Measurements from ENCODE around the gene ANKRD60. TPM values are rescaled to one million over a fixed set of nuclear protein-coding genes. Genes with fewer than 3 reads are reported as not detected.

ANKRD60 gene
- total RNA-seq, 2 donors from 2014 or later, result not detected

DNA sequence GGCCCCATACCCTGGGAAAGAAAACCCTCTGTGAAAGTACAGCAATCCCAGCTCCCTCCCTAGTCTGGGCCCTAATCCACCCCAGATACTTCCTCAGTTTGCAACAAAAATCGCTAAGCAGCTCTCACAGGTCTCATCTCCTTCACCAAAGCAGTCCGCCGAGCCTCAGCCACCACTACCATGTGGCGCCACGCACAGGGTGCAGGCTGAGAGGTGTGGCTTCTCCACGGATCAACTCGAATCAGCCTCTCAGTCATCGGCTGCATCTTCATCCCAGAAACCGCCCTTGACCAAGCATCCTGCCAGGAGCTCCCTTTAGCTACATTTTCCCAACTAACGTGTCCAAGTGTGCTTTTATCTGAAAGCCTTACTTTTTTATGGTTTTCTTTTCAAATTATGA lies 50.7 kb downstream of the ANKRD60 start:
- TF ChIP-seq, protein P1, sequence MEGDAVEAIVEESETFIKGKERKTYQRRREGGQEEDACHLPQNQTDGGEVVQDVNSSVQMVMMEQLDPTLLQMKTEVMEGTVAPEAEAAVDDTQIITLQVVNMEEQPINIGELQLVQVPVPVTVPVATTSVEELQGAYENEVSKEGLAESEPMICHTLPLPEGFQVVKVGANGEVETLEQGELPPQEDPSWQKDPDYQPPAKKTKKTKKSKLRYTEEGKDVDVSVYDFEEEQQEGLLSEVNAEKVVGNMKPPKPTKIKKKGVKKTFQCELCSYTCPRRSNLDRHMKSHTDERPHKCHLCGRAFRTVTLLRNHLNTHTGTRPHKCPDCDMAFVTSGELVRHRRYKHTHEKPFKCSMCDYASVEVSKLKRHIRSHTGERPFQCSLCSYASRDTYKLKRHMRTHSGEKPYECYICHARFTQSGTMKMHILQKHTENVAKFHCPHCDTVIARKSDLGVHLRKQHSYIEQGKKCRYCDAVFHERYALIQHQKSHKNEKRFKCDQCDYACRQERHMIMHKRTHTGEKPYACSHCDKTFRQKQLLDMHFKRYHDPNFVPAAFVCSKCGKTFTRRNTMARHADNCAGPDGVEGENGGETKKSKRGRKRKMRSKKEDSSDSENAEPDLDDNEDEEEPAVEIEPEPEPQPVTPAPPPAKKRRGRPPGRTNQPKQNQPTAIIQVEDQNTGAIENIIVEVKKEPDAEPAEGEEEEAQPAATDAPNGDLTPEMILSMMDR (conservative IDR thresholded peaks at IDR 0.05), result no peak
- peaks cover 33% of the 10 kb centered on the region for H3K27me3 ChIP-seq (ENCODE audit: control insufficient read depth, insufficient read depth, low read length, poor library complexity, severe bottlenecking)
- Mint-ChIP-seq H3K27me3 (ENCODE audit: insufficient read depth) (peaks cover 35% of the 10 kb centered on the region), H3K9me3 (no peaks in the 10 kb centered on the region), H3K4me1 (peaks cover 9% of the 10 kb centered on the region), H3K27ac (no peak overlapping the region), H3K4me3 (no peak overlapping the region), H3K36me3 (ENCODE audit: low read depth) (no peaks in the 10 kb centered on the region)
- no peak overlapping the region for H3K4me3 ChIP-seq (ENCODE audit: low read length)
- no peak for DNase-seq
- no peaks in the 10 kb centered on the region for H3K9me3 ChIP-seq (ENCODE audit: control insufficient read depth, low read length)
- H3K27ac ChIP-seq (ENCODE audit: low read depth, low read length), result no peak overlapping the region
- H3K9ac ChIP-seq (ENCODE audit: extremely low read depth, low read length, poor library complexity, severe bottlenecking), result no peak overlapping the region
- no peaks in the 10 kb centered on the region for H3K36me3 ChIP-seq (ENCODE audit: control insufficient read depth, insufficient read depth, low read length)
- peaks cover 3% of the 10 kb centered on the region for H3K4me1 ChIP-seq (ENCODE audit: control insufficient read depth, insufficient read depth, low read length)
- WGBS, 2 experiments (ENCODE audit: insufficient coverage in 1 of 2, insufficient read length in 1 of 2), result 83 to 92% methylated on average over 8 to 10 of the region's 10 CpGs

DNA sequence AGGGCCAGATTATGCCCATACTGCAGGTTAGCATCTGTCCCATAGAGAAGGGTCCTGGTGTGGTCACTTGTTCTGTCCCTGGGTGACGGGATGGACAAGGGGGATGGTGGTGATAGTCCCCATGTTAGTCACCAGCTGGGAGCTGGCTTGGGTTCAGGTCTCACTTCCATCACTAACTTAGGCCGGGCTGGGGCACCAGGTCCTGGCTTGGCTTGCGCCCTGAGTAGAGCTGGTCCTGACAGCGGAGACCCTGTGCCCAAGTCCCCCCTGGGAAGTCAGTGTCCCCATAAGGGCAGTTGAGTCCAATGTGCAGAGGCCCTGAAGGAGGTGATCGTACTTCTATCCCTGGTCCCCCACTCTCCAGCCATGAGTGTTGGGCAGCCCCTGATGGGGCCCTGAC lies 52.6 kb downstream of the ANKRD60 start:
- peaks cover 26% of the 10 kb centered on the region for H3K27me3 Mint-ChIP-seq (ENCODE audit: insufficient read depth)
- TF ChIP-seq, protein P1 (conservative IDR thresholded peaks at IDR 0.05), result no peak

DNA sequence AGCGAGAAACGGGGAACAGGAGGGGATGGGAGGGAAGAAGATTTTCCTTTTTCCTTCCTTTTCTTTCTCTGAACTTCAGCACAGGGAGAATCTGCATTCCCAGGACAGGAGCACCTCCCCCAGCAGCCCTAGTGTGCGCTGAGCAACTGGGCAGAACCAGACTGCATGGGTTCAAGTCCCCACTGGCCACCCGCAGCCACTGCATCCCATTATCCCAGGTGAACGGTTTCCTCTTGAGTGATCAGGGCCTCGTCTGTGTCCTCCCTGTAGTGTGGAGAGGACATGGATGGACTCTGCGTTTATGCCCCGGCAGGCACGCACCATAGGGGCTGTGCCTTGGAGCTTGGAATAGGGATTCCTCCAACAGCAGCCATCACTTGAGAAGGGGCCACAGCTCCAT lies 53.0 kb downstream of the ANKRD60 start:
- no peaks in the 10 kb centered on the region for H3K36me3 Mint-ChIP-seq (ENCODE audit: low read depth)
- no peaks in the 10 kb centered on the region for H3K9me3 ChIP-seq (ENCODE audit: control insufficient read depth, low read length)
- peaks cover 22% of the 10 kb centered on the region for H3K27me3 ChIP-seq (ENCODE audit: control insufficient read depth, insufficient read depth, low read length, poor library complexity, severe bottlenecking)
- H3K9ac ChIP-seq (ENCODE audit: extremely low read depth, low read length, poor library complexity, severe bottlenecking), result no peak overlapping the region
- peaks cover 3% of the 10 kb centered on the region for H3K4me1 ChIP-seq (ENCODE audit: control insufficient read depth, insufficient read depth, low read length)
- H3K9me3 Mint-ChIP-seq, result no peaks in the 10 kb centered on the region
- H3K27me3 Mint-ChIP-seq (ENCODE audit: insufficient read depth), result peaks cover 23% of the 10 kb centered on the region
- DNase-seq, result no peak
- peaks cover 9% of the 10 kb centered on the region for H3K4me1 Mint-ChIP-seq
- no peak overlapping the region for H3K27ac Mint-ChIP-seq
- H3K4me3 Mint-ChIP-seq, result no peak overlapping the region
- no peak overlapping the region for H3K4me3 ChIP-seq (ENCODE audit: low read length)
- TF ChIP-seq, protein P1 (conservative IDR thresholded peaks at IDR 0.05), result peak; percentile 13
- 89 to 96% methylated on average over 4 to 9 of the region's 9 CpGs for WGBS, 2 experiments (ENCODE audit: insufficient coverage in 1 of 2, insufficient read length in 1 of 2)
- H3K27ac ChIP-seq (ENCODE audit: low read depth, low read length), result no peak overlapping the region
- no peaks in the 10 kb centered on the region for H3K36me3 ChIP-seq (ENCODE audit: control insufficient read depth, insufficient read depth, low read length)

More for the DNA sequence above, 52.6 kb downstream of the ANKRD60 start:
- Mint-ChIP-seq H3K4me3 (no peak overlapping the region), H3K4me1 (peaks cover 9% of the 10 kb centered on the region), H3K36me3 (ENCODE audit: low read depth) (no peaks in the 10 kb centered on the region), H3K9me3 (no peaks in the 10 kb centered on the region), H3K27ac (no peak overlapping the region)
- Histone ChIP-seq H3K9ac (ENCODE audit: extremely low read depth, low read length, poor library complexity, severe bottlenecking) (no peak overlapping the region), H3K9me3 (ENCODE audit: control insufficient read depth, low read length) (no peaks in the 10 kb centered on the region), H3K27me3 (ENCODE audit: control insufficient read depth, insufficient read depth, low read length, poor library complexity, severe bottlenecking) (peaks cover 22% of the 10 kb centered on the region), H3K4me1 (ENCODE audit: control insufficient read depth, insufficient read depth, low read length) (peaks cover 3% of the 10 kb centered on the region), H3K4me3 (ENCODE audit: low read length) (no peak overlapping the region), H3K27ac (ENCODE audit: low read depth, low read length) (no peak overlapping the region), H3K36me3 (ENCODE audit: control insufficient read depth, insufficient read depth, low read length) (no peaks in the 10 kb centered on the region)
- WGBS, 2 experiments (ENCODE audit: insufficient coverage in 1 of 2, insufficient read length in 1 of 2), result 95 to 97% methylated on average over 4 to 5 of the region's 5 CpGs
- no peak for DNase-seq
